Activated CD4-positive, alpha-beta memory T cell treated with anti-CD3 and anti-CD28 coated beads, Interleukin-2, amount 10 ng/mL, durations not matched to agents 7 days and 5 days (primary cell): ENCODE results near the gene TEX22. TPM values are rescaled to one million over a fixed set of nuclear protein-coding genes. Genes with fewer than 3 reads are reported as not detected.

Experiments used
- CTCF ChIA-PET: fragments of 350-600 bp; sonication (Branson Sonifier 250); formaldehyde crosslinking; loops from one replicate; lab custom pipeline; 2021; ENCODE audit warnings: antibody characterized with exemption, inconsistent platforms; lab: Charles Lee
- POLR2A ChIA-PET: fragments of 350-600 bp; sonication (Branson Sonifier 250); formaldehyde crosslinking; loops from one replicate; lab custom pipeline; 2021; ENCODE audit warnings: antibody characterized with exemption; lab: Charles Lee
- DNase-seq: peaks from one replicate; pipeline ENCODE4 v3.0.0-alpha.2; 2020
- H3K27ac Mint-ChIP-seq: one replicate; pipeline ENCODE4 v1.8.0; 2021; ENCODE audit warnings: mild to moderate bottlenecking, mixed read lengths
- H3K27me3 Mint-ChIP-seq: one replicate; pipeline ENCODE4 v1.8.0; 2021; ENCODE audit warnings: mixed read lengths
- H3K36me3 Mint-ChIP-seq: one replicate; pipeline ENCODE4 v1.8.0; 2021; ENCODE audit warnings: low read depth, mixed read lengths
- H3K4me1 Mint-ChIP-seq: one replicate; pipeline ENCODE4 v1.8.0; 2021; ENCODE audit warnings: mixed read lengths
- H3K4me3 Mint-ChIP-seq: one replicate; pipeline ENCODE4 v1.8.0; 2021; ENCODE audit warnings: mild to moderate bottlenecking, mixed read lengths
- H3K9me3 Mint-ChIP-seq: one replicate; pipeline ENCODE4 v1.8.0; 2021; ENCODE audit warnings: mixed read lengths
- total RNA-seq, 2 experiments: library from RNA; stranded (reverse); gene quantifications; one replicate each; pipeline ENCODE4 v1.2.3, GENCODE V29; 2021

The TEX22 gene
- total RNA-seq, 2 experiments from 2014 or later = 2.6 to 4.4 TPM

- peaks cover 4% of the 10 kb centered on the region for H3K9me3 Mint-ChIP-seq
- ChIA-PET POLR2A (no interaction called here), CTCF (no interaction called here)
- H3K4me3 Mint-ChIP-seq = no peak overlapping the region
- no peak overlapping the region for H3K27ac Mint-ChIP-seq
- H3K4me1 Mint-ChIP-seq = peaks cover 36% of the 10 kb centered on the region
- no peaks in the 10 kb centered on the region for H3K27me3 Mint-ChIP-seq
- DNase-seq = no peak
- H3K36me3 Mint-ChIP-seq = peaks cover 28% of the 10 kb centered on the region
Measured at GRCh38 chr14:105401699-105402098, 3.4 kb downstream of the TEX22 start.

- H3K27me3 Mint-ChIP-seq = peaks cover 42% of the 10 kb centered on the region
- H3K9me3 Mint-ChIP-seq = no peaks in the 10 kb centered on the region
- H3K27ac Mint-ChIP-seq = no peak overlapping the region
- no peak for DNase-seq
- CTCF ChIA-PET = interaction anchor here (0.7 kb wide), 1 partner anchor 37 kb away, joined by 3 read pairs; no protein-coding TSS in a partner anchor
- peaks cover 16% of the 10 kb centered on the region for H3K4me1 Mint-ChIP-seq
- H3K36me3 Mint-ChIP-seq = no peaks in the 10 kb centered on the region
- POLR2A ChIA-PET = no interaction called here
- no peak overlapping the region for H3K4me3 Mint-ChIP-seq
Measured at GRCh38 chr14:105408592-105408991, 10.3 kb downstream of the TEX22 start.

GRCh38 chr14:105409364-105409763 lies 11.0 kb downstream of the TEX22 start:
- no peak overlapping the region for H3K27ac Mint-ChIP-seq
- H3K4me3 Mint-ChIP-seq = no peak overlapping the region
- POLR2A ChIA-PET = no interaction called here
- DNase-seq = no peak
- no peaks in the 10 kb centered on the region for H3K9me3 Mint-ChIP-seq
- H3K4me1 Mint-ChIP-seq = peaks cover 11% of the 10 kb centered on the region
- no peaks in the 10 kb centered on the region for H3K36me3 Mint-ChIP-seq
- CTCF ChIA-PET = interaction anchor here (0.7 kb wide), 1 partner anchor 38 kb away, joined by 3 read pairs; no protein-coding TSS in a partner anchor
- H3K27me3 Mint-ChIP-seq = peaks cover 44% of the 10 kb centered on the region

- H3K9me3 Mint-ChIP-seq = no peaks in the 10 kb centered on the region
- H3K27me3 Mint-ChIP-seq = peaks cover 46% of the 10 kb centered on the region
- no peak overlapping the region for H3K4me3 Mint-ChIP-seq
- no peaks in the 10 kb centered on the region for H3K36me3 Mint-ChIP-seq
- ChIA-PET POLR2A (interaction anchor here (1.0 kb wide), 2 partner anchors 110 to 390 kb away, joined by 3 read pairs; partner anchors contain the start of genes BRF1 and CDCA4), CTCF (interaction anchor here (0.5 kb wide), 1 partner anchor 36 kb away, joined by 6 read pairs; no protein-coding TSS in a partner anchor)
- H3K4me1 Mint-ChIP-seq = peaks cover 5% of the 10 kb centered on the region
- DNase-seq = no peak
- no peak overlapping the region for H3K27ac Mint-ChIP-seq
Measured at GRCh38 chr14:105410642-105411016, 12.3 kb downstream of the TEX22 start.

GRCh38 chr14:105411017-105411941 lies 12.9 kb downstream of the TEX22 start:
- ChIA-PET CTCF (interaction anchor here (0.5 kb wide), 1 partner anchor 36 kb away, joined by 6 read pairs; no protein-coding TSS in a partner anchor), POLR2A (interaction anchor here (1.0 kb wide), 3 partner anchors 13 to 390 kb away, joined by 3 read pairs; partner anchors contain the start of genes BRF1, CDCA4 and TEX22)
- H3K9me3 Mint-ChIP-seq = no peaks in the 10 kb centered on the region
- peaks cover 5% of the 10 kb centered on the region for H3K4me1 Mint-ChIP-seq
- no peak overlapping the region for H3K4me3 Mint-ChIP-seq
- H3K27me3 Mint-ChIP-seq = peaks cover 46% of the 10 kb centered on the region
- no peaks in the 10 kb centered on the region for H3K36me3 Mint-ChIP-seq
- DNase-seq = no peak
- H3K27ac Mint-ChIP-seq = no peak overlapping the region

GRCh38 chr14:105411985-105412770 lies 13.8 kb downstream of the TEX22 start:
- peaks cover 48% of the 10 kb centered on the region for H3K27me3 Mint-ChIP-seq
- H3K36me3 Mint-ChIP-seq = no peaks in the 10 kb centered on the region
- no peak for DNase-seq
- CTCF ChIA-PET = no interaction called here
- H3K4me3 Mint-ChIP-seq = no peak overlapping the region
- H3K4me1 Mint-ChIP-seq = peaks cover 5% of the 10 kb centered on the region
- POLR2A ChIA-PET = interaction anchor here (1.0 to 2.4 kb wide), 2 partner anchors 9 to 13 kb away, joined by 3 to 8 read pairs; partner anchors contain the start of gene TEX22
- no peak overlapping the region for H3K27ac Mint-ChIP-seq
- no peaks in the 10 kb centered on the region for H3K9me3 Mint-ChIP-seq

GRCh38 chr14:105412771-105413543 lies 14.6 kb downstream of the TEX22 start:
- H3K27me3 Mint-ChIP-seq = peaks cover 45% of the 10 kb centered on the region
- H3K9me3 Mint-ChIP-seq = no peaks in the 10 kb centered on the region
- CTCF ChIA-PET = no interaction called here
- no peak for DNase-seq
- no peak overlapping the region for H3K4me3 Mint-ChIP-seq
- H3K4me1 Mint-ChIP-seq = peaks cover 5% of the 10 kb centered on the region
- H3K27ac Mint-ChIP-seq = no peak overlapping the region
- POLR2A ChIA-PET = interaction anchor here (0.7 to 2.4 kb wide), 3 partner anchors 9 to 14 kb away, joined by 3 to 8 read pairs (median 3); partner anchors contain the start of gene TEX22
- H3K36me3 Mint-ChIP-seq = no peaks in the 10 kb centered on the region

- Mint-ChIP-seq H3K9me3 (no peaks in the 10 kb centered on the region), H3K36me3 (no peaks in the 10 kb centered on the region), H3K4me1 (peaks cover 5% of the 10 kb centered on the region), H3K27ac (no peak overlapping the region), H3K27me3 (peaks cover 44% of the 10 kb centered on the region), H3K4me3 (no peak overlapping the region)
- DNase-seq = no peak
- CTCF ChIA-PET = no interaction called here
- POLR2A ChIA-PET = interaction anchor here (0.7 to 2.4 kb wide), 3 partner anchors 10 to 15 kb away, joined by 3 to 8 read pairs (median 3); partner anchors contain the start of gene TEX22
Measured at GRCh38 chr14:105413544-105413886, 15.2 kb downstream of the TEX22 start.

GRCh38 chr14:105414456-105415371 lies 16.4 kb downstream of the TEX22 start:
- no peaks in the 10 kb centered on the region for H3K9me3 Mint-ChIP-seq
- H3K27ac Mint-ChIP-seq = no peak overlapping the region
- H3K27me3 Mint-ChIP-seq = peaks cover 33% of the 10 kb centered on the region
- no peaks in the 10 kb centered on the region for H3K36me3 Mint-ChIP-seq
- peak; percentile 64 for DNase-seq
- ChIA-PET CTCF (interaction anchor here (0.8 to 2.7 kb wide), 4 partner anchors 11 to 75 kb away, joined by 3 to 13 read pairs (median 6); no protein-coding TSS in a partner anchor), POLR2A (interaction anchor here (0.9 to 2.4 kb wide), 3 partner anchors 11 to 17 kb away, joined by 3 to 8 read pairs (median 5); partner anchors contain the start of gene TEX22)
- peaks cover 7% of the 10 kb centered on the region for H3K4me1 Mint-ChIP-seq
- peak overlapping the region; percentile 58 for H3K4me3 Mint-ChIP-seq

- no peak overlapping the region for H3K27ac Mint-ChIP-seq
- H3K4me1 Mint-ChIP-seq = peaks cover 8% of the 10 kb centered on the region
- no peaks in the 10 kb centered on the region for H3K9me3 Mint-ChIP-seq
- peaks cover 24% of the 10 kb centered on the region for H3K27me3 Mint-ChIP-seq
- peak overlapping the region; percentile 58 for H3K4me3 Mint-ChIP-seq
- CTCF ChIA-PET = interaction anchor here (0.8 to 2.7 kb wide), 4 partner anchors 12 to 74 kb away, joined by 3 to 13 read pairs (median 6); no protein-coding TSS in a partner anchor
- no peaks in the 10 kb centered on the region for H3K36me3 Mint-ChIP-seq
- DNase-seq = no peak
- POLR2A ChIA-PET = interaction anchor here (0.9 to 1.7 kb wide), 3 partner anchors 12 to 18 kb away, joined by 3 to 5 read pairs (median 4); partner anchors contain the start of gene TEX22
Measured at GRCh38 chr14:105415481-105416428, 17.4 kb downstream of the TEX22 start.
